HCT116 (cell line): ENCODE data around the gene CIAO2B.

Experiments used
- EZH2 ChIP-seq: fragments of 200-600 bp; sonication (generic); IDR thresholded peaks from 2 replicates; pipeline ENCODE4 v1.6.1; 2017; ENCODE audit warnings: antibody characterized with exemption, mixed run types
- EZH2phosphoT487 ChIP-seq: fragments of 200-600 bp; IDR thresholded peaks from 2 replicates; pipeline ENCODE4 v1.6.1; 2018; ENCODE audit warnings: antibody characterized with exemption, borderline replicate concordance
- SP1 ChIP-seq: IDR thresholded peaks from 2 replicates; pipeline ENCODE4 v1.6.1; 2012; ENCODE audit warnings: low read depth
- TF ChIP-seq, protein P1 (sequence below), 3 experiments: fragments of 200-600 bp in 1 of 3; sonication (generic) in 1 of 3; IDR thresholded peaks in 2 of 3; conservative IDR thresholded peaks in 1 of 3; 2 replicates each; pipeline ENCODE4 v1.5.1; 2012 to 2017; ENCODE audit warnings: low read depth in 2 of 3, low read length in 2 of 3, antibody characterized with exemption in 1 of 3, borderline replicate concordance in 1 of 3, control low read depth in 1 of 3, mild to moderate bottlenecking in 1 of 3, mixed read lengths in 1 of 3, mixed run types in 1 of 3, moderate library complexity in 1 of 3; ENCODE audit not compliant: insufficient read depth in 1 of 3

DNA sequence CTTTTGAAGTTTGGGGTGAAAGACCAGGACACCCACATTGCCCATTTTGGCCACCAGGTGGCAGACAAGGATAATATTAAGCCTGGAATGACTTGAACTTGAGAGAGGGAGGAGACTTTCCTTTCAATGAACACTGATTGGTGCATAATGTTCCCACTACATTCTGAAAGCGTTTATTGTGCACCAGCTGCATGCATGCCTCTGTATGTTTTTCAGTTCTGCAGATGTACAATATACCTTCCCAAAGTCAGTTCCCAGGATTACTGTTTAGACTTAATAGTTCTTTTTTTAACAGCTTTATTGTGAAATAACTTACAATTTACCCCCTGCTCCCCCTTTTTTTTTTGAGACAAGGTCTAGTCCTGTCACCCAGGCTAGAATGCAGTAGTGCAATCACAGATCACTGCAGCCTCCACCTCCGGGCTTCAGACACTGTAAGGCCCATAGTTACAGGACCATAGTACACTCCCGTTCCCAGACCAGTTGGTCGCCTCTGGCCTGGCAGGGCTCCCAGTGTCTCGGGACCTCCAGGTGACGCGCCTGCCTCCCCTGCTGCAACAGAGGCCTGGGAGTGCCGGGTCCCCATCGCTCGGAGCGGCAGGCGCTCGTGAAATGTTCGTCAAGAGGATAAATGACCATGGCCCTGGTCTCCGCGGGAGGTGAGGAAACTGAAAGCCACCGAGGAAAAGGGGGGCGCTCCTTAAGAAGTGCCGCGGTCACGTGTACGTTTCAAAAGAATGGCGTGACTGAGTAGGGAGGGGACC lies 13.3 kb upstream of the CIAO2B start:
- TF ChIP-seq, protein P1, sequence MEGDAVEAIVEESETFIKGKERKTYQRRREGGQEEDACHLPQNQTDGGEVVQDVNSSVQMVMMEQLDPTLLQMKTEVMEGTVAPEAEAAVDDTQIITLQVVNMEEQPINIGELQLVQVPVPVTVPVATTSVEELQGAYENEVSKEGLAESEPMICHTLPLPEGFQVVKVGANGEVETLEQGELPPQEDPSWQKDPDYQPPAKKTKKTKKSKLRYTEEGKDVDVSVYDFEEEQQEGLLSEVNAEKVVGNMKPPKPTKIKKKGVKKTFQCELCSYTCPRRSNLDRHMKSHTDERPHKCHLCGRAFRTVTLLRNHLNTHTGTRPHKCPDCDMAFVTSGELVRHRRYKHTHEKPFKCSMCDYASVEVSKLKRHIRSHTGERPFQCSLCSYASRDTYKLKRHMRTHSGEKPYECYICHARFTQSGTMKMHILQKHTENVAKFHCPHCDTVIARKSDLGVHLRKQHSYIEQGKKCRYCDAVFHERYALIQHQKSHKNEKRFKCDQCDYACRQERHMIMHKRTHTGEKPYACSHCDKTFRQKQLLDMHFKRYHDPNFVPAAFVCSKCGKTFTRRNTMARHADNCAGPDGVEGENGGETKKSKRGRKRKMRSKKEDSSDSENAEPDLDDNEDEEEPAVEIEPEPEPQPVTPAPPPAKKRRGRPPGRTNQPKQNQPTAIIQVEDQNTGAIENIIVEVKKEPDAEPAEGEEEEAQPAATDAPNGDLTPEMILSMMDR (IDR thresholded peaks at IDR 0.05 in 2 of 3, conservative IDR thresholded peaks at IDR 0.05 in 1 of 3; ENCODE audit: borderline replicate concordance in 1 of 3, insufficient read depth in 1 of 3, low read depth in 2 of 3, low read length in 2 of 3): peak; percentile 85 to 92 (median 85)
- TF ChIP-seq SP1: no peak
- no peak for TF ChIP-seq EZH2
- no peak for TF ChIP-seq EZH2phosphoT487
